Embryonic facial prominence (tissue), 1 donor: ENCODE measurements around the gene EGFL8.
A peak's percentile ranks its signal among the peaks of the same experiment; 100 is the strongest.
"Not testable (repeated sequence)": the region's sequence is repeated elsewhere in the genome, so short reads cannot be mapped to it uniquely, and the experiment has no call there.

Experiments used
- DNase-seq: peaks from one replicate; pipeline ENCODE4 v3.0.0-alpha.2; 2016; ENCODE audit errors: extremely low spot score

The EGFL8 gene

GRCh38 chr6:32164295-32164694 lies at the start of gene EGFL8:
Gene EGFL8, plus strand, starts transcription at chr6:32164595. Its CDS starts 1,571 bp downstream, at chr6:32166166.
- no peak for DNase-seq

GRCh38 chr6:32114796-32115195 lies 49.6 kb upstream of the EGFL8 start:
- no peak for DNase-seq

GRCh38 chr6:32115623-32116022 lies 48.8 kb upstream of the EGFL8 start:
- no peak for DNase-seq

DNA sequence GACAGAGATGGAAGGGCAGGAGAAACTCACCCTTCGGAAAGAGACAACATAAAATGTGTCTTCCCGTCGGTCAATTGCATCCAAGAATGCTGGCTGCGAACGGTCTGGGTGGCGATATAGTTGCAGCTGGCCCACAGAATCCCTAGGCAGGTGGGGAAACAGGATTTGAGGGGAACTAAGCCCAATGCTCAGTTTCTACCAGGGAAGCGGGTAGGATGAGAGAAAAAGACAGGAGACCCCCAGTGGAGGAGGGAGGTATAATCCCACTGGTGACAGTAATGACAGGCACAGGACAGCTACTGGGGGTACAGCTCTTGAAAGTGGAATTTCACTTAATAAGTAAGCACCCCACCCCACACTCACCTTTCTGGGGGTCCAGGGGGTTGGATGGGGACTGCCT lies 47.7 kb upstream of the EGFL8 start:
- DNase-seq, result no peak

DNA sequence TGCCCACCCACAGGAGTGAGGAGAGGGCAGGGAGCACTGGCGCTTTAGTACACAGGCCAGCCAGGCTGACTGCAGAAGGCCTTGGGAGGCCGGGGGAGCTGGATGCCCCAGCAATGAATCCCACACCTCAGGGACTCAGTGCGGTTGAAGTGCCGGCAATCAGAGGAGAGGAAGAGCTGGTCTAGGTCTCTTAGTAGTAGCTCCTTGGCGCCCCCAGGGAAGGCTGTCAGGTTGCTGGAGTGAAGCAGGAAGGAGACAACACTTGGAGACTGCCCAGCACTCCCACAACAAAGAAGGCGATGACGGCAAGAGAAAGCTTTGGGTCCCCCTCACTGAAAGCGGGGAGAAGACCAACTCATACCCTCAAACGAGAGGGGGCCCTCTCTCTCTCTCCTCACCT lies 46.9 kb upstream of the EGFL8 start:
- DNase-seq, result no peak

DNA sequence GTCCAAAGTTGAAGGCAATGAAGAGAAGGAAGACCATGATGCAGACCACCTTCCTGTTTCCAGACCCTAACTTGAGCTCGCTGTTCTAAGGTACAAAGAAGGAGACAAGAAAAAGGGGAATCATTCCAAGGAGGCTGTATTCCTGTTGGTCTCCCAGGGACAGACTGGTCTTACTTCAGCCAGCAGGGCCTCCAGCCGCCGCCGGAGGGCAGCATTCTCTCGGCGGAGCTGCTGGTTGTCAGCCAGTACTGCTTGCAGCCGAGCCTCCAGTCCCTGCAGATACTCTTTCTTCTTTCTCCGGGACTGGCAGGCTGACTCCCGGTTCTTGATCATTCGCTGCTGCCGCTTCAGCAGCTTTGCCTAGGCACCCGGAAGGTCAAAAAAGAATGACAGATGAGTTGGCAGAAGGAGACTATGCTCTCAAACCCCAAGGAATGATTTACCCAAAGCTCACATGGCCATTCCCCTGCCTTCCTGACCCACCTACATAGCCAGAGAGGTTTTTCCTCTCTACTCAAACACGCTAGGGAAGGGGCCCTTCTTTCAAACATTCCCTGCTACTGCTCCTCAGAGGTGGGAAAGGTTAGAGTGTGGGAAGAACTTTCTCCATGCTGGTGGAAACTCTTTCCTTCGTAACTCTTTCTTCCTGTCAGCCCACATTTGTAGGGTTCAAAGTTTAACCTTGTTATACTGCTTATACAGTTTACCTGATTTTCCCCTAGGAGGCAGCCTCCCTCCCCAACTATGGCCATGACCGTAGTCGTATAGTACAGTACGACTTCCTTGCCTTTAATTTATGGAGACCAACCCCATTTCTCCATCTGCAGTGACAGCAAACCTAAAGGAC lies 45.4 kb upstream of the EGFL8 start:
- peak; percentile 83 for DNase-seq

GRCh38 chr6:32120573-32121059 lies 43.8 kb upstream of the EGFL8 start:
- DNase-seq, result no peak

GRCh38 chr6:32123681-32124080 lies 40.7 kb upstream of the EGFL8 start:
- no peak for DNase-seq

DNA sequence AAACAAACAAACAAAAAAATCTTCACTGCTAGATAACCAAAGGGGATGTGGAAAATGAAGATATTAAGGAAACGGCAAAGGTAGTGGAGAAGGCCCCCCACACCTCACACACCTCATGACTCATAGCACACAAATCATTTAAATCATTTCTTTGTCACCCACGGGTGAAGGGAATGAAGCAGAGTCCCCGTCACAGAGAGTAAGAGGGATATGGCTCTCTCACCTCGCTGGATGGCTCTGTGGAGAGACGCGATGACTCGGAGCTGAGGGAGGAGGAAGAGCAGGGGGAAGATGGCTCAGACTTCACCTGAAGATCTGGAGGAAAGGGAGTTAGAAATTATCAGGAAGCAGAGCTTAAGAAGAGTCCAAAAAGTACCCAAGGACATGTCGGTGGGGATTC lies 37.5 kb upstream of the EGFL8 start:
- no peak for DNase-seq

DNA sequence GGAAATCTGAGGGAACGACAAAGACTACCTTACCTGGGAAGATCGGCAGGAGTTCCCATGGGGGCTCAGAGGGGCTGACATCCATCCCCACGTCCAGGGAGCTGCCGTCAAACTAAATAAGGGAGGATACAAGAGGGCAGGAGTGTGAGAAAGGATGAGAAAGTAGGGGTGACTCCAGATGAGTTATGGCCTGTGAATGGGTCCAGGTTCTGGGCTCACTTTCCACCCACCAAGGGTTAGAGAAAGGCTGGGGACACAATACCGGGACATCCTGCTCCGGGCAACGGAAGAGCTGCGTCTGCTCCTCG lies 37.0 kb upstream of the EGFL8 start:
- no peak for DNase-seq

- DNase-seq, result peak; percentile 100
Observed at GRCh38 chr6:32127717-32128592, 36.4 kb upstream of the EGFL8 start, which contains the start of gene ATF6B. Gene ATF6B, minus strand, starts transcription at chr6:32128246. Its CDS starts 39 bp downstream, at chr6:32128207.

DNA sequence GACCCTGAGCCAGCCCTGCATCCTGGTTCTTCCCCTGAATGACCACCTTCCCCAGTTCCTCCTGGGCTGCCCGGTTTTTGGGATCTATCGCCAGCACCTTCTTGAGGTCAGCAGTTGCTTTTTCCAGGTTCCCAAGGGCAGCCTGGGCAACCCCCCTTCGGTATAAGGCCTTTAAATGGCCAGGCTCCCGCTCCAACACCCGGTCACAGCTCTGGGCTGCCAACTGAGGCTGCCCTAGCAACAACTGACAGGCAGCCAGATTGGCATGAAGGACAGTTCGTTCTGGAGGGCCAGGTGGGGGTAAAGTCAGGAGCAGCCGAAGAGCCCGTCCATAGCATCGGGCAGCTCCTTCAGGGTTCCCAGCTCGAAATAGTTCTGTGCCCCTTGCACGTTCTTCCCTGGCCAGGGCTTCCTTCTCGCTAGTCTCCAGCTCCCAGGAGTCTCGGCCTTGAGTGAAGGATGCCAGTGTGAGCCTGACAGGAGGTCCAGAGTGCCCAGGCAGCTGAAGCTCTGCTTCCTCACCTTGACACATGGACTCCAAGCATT lies 35.6 kb upstream of the EGFL8 start:
- no peak for DNase-seq

DNA sequence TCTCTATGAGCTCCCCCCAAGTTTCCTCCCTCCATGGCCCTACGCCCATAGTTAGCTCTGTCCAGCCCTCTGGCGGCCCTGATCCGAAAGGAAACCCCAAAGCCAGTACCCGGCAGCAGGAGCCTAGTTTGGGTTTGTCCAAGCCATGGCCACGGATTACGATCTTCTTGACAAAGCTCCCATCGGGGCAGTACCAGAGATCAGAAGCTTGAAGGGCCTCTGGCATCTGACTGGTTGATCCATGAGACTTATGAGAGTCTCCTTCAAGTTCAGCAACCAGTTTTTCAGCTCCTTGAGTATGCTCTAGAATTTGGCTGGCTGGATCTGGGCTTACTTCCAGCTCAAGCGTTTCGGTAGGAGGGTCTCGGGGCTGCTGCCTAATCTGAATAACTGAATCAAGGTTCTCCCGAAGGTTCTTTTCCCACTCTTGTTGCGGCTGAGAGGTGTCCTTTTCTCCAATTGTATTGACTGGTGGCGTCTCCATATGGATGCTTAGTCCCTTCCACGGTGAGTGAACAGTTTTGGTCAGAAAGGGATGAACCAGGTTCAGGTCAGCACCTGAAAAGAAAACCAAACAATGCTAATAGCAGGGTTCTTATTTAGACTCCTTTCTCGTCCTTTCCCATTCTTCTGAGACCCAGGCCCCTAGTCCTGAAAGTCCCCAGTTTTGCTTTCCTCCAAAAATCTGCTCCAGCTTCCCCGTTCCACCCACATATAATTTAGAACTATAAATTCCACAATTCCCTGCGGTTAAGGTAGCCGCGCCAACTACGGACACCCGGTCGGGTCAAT lies 34.9 kb upstream of the EGFL8 start:
- no peak for DNase-seq

- DNase-seq, result no peak
Observed at GRCh38 chr6:32131439-32131948, 32.9 kb upstream of the EGFL8 start.

GRCh38 chr6:32132110-32132509 lies 32.3 kb upstream of the EGFL8 start:
- DNase-seq, result no peak

- no peak for DNase-seq
Observed at GRCh38 chr6:32133786-32134185, 30.6 kb upstream of the EGFL8 start.

GRCh38 chr6:32137454-32137853 lies 26.9 kb upstream of the EGFL8 start:
- DNase-seq, result no peak

DNA sequence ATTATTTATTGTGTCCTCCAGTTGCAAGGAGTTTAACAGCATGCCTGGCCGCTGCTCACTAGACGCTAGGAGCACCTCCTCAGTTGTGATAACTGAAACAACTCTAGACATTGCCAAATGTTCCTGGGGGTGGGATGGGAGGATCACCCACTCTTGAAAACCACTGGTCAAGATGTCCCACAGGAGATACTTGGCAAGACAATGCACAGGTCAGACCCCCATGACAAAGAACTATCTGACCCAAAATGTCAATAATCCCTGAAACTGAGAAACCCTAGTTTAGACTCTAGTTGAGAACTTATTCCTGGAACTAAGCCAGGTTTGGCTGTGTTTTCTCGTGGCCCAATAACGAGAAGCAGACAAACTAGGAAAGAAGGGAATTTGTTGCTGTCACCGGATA lies 24.8 kb upstream of the EGFL8 start:
- no peak for DNase-seq

DNA sequence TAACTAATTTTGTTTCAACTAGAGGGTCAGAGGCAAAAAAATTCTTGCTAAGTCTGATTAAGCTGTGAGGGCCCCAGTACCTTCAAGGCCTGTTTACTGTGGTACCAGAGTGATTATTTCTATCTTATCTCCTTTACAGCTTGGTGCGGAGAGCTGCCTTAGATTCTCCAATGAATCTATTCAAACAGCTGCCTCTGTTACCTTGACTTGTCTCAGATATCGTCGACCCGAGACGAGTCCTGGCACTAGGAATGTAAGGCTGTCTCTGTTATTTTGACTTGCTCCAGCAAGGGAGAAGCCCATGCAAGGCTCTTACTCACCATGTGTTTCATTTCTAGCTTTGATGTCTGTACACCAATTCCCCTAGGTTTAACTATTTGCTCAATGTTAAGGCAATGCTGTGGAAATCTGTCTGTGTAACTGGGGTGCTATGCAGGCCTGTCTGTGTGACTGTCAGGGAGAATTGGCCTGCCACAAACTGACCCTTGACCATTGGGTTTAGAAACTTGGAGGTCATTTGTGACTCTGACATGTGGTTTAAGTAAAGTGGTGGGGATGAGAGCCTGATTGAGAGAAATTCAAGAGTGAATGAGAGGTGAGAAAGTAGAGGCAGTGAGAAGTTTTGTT lies 23.9 kb upstream of the EGFL8 start:
- DNase-seq, result no peak

GRCh38 chr6:32144238-32144637 lies 20.2 kb upstream of the EGFL8 start:
- not testable (repeated sequence) for DNase-seq

DNA sequence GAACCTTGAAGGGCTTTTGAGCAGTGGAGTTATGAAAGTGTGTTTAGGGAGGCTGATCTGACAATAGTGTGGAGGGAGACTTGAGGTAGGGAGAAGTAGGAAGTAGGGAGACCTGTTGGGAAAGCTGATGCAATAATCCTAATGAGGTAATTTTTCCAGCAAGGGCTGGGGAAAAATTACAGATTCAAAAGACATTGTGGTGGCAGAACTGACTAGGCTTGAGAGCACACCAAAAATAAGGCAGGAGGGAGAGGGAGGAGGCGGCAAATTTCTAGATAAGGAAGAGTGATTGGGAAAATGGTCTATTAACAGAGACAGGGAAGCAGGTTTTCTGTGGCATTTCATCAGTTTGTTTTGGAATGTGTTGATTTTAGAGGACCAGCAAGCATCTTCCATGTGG lies 18.1 kb upstream of the EGFL8 start:
- no peak for DNase-seq
